GM12875 (cell line): ENCODE measurements around the gene KIF1C.

Experiments
- H3K4me3 ChIP-seq: one replicate; pipeline ENCODE4 v1.5.1; 2011; ENCODE audit warnings: low read depth, low read length, control low read depth
- TF ChIP-seq, protein P1 (sequence below): IDR thresholded peaks from 2 replicates; pipeline ENCODE4 v1.5.1; 2011; ENCODE audit warnings: low read depth, mild to moderate bottlenecking, control low read depth, inconsistent platforms, low read length, moderate library complexity, borderline replicate concordance; ENCODE audit not compliant: insufficient read depth

Gene KIF1C

GRCh38 chr17:5011928-5012327, 14.2 kb downstream of the KIF1C start:
- TF ChIP-seq, protein P1, sequence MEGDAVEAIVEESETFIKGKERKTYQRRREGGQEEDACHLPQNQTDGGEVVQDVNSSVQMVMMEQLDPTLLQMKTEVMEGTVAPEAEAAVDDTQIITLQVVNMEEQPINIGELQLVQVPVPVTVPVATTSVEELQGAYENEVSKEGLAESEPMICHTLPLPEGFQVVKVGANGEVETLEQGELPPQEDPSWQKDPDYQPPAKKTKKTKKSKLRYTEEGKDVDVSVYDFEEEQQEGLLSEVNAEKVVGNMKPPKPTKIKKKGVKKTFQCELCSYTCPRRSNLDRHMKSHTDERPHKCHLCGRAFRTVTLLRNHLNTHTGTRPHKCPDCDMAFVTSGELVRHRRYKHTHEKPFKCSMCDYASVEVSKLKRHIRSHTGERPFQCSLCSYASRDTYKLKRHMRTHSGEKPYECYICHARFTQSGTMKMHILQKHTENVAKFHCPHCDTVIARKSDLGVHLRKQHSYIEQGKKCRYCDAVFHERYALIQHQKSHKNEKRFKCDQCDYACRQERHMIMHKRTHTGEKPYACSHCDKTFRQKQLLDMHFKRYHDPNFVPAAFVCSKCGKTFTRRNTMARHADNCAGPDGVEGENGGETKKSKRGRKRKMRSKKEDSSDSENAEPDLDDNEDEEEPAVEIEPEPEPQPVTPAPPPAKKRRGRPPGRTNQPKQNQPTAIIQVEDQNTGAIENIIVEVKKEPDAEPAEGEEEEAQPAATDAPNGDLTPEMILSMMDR = no peak
- H3K4me3 ChIP-seq = no peak overlapping the region

DNA sequence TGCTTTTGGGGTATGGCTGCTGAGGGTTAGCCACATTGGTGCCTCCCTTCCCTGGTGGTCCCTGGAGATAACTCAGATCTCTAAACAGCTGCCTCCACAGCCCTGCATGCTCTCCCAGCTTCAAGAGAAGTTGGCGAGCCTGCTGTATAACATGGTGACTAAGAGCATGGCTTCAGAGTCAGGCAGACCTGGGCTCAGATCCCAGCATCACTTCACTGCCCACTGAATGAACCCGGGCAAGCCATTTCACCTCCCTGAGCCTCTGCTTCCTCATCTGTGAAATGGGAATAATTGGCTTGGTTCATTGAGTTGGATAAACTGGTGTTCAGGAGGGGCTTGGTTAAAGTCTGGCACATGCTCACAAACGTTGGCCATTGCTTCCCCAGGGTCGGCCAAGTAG, 16.6 kb downstream of the KIF1C start:
- TF ChIP-seq, protein P1 = no peak
- H3K4me3 ChIP-seq = no peak overlapping the region

GRCh38 chr17:5019475-5019956, 21.8 kb downstream of the KIF1C start:
- TF ChIP-seq, protein P1 = peak; percentile 40; the same call in 1 of the 2 replicates
- H3K4me3 ChIP-seq = no peak overlapping the region

DNA sequence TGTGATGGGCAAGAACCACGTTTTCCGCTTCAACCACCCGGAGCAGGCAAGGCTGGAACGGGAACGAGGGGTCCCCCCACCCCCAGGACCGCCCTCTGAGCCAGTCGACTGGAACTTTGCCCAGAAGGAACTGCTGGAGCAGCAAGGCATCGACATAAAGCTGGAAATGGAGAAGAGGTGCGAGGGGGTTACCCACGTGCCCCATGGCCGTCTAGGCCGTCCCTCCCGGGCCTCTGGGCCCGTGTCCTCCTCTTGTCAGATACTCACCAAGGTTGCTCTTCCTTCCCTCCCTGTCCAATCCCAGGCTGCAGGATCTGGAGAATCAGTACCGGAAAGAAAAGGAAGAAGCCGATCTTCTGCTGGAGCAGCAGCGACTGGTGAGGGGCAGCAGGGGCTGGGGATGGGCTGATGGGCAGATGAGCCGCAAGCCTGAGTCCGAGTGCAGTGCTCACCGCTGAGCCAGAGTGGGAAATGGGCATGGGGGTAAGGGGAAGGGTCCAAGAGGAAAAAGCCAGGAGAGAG, 22.8 kb downstream of the KIF1C start:
- TF ChIP-seq, protein P1 = no peak
- no peak overlapping the region for H3K4me3 ChIP-seq

DNA sequence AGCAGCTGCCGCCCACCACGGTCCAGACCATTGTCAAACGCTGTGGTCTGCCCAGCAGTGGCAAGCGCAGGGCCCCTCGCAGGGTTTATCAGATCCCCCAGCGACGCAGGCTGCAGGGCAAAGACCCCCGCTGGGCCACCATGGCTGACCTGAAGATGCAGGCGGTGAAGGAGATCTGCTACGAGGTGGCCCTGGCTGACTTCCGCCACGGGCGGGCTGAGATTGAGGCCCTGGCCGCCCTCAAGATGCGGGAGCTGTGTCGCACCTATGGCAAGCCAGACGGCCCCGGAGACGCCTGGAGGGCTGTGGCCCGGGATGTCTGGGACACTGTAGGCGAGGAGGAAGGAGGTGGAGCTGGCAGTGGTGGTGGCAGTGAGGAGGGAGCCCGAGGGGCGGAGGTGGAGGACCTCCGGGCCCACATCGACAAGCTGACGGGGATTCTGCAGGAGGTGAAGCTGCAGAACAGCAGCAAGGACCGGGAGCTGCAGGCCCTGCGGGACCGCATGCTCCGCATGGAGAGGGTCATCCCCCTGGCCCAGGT, 24.5 kb downstream of the KIF1C start:
- TF ChIP-seq, protein P1 = no peak
- H3K4me3 ChIP-seq = no peak overlapping the region

DNA sequence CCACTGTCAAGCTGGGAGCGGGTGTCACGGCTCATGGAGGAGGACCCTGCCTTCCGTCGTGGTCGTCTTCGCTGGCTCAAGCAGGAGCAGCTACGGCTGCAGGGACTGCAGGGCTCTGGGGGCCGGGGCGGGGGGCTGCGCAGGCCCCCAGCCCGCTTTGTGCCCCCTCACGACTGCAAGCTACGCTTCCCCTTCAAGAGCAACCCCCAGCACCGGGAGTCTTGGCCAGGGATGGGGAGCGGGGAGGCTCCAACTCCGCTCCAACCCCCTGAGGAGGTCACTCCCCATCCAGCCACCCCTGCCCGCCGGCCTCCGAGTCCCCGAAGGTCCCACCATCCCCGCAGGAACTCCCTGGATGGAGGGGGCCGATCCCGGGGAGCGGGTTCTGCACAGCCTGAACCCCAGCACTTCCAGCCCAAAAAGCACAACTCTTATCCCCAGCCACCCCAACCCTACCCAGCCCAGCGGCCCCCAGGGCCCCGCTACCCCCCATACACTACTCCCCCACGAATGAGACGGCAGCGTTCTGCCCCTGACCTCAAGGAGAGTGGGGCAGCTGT, 25.9 kb downstream of the KIF1C start:
- TF ChIP-seq, protein P1 = no peak
- no peak overlapping the region for H3K4me3 ChIP-seq

- H3K4me3 ChIP-seq = no peak overlapping the region
- TF ChIP-seq, protein P1 = no peak
Observed at GRCh38 chr17:5024604-5025003, 26.9 kb downstream of the KIF1C start.
